Neural progenitor cell (in vitro differentiated cells): ENCODE results near the gene RHBDL3. TPM values are rescaled to one million over a fixed set of nuclear protein-coding genes. Genes with fewer than 3 reads are reported as not detected.
A peak's percentile ranks its signal among the peaks of the same experiment; 100 is the strongest.

Experiments used
- DNase-seq: peaks from one replicate; pipeline ENCODE4 v3.0.0-alpha.2; 2016; ENCODE audit warnings: low spot score
- H2AFZ ChIP-seq: fragments of 200-600 bp; sonication (generic); replicated peaks from 2 replicates; pipeline ENCODE4 v1.6.1; 2016; ENCODE audit warnings: antibody characterized with exemption
- H3F3A ChIP-seq: fragments of 200-600 bp; sonication (generic); 2 replicates; pipeline ENCODE4 v1.6.1; 2016; ENCODE audit warnings: antibody characterized with exemption, low read depth
- H3K27ac ChIP-seq: fragments of 200-600 bp; sonication (generic); 2 replicates; pipeline ENCODE4 v1.5.1; 2016; ENCODE audit warnings: mild to moderate bottlenecking
- H3K27me3 ChIP-seq: fragments of 200-600 bp; sonication (generic); 2 replicates; pipeline ENCODE4 v1.6.1; 2016; ENCODE audit warnings: mild to moderate bottlenecking, moderate library complexity
- H3K36me3 ChIP-seq: fragments of 200-600 bp; sonication (generic); 2 replicates; pipeline ENCODE4 v1.5.1; 2016
- H3K4me1 ChIP-seq: fragments of 200-600 bp; sonication (generic); 2 replicates; pipeline ENCODE4 v1.6.1; 2016; ENCODE audit warnings: mixed run types
- H3K4me2 ChIP-seq: fragments of 200-600 bp; sonication (generic); 2 replicates; pipeline ENCODE4 v1.6.1; 2016
- H3K4me3 ChIP-seq: fragments of 200-600 bp; sonication (generic); 2 replicates; pipeline ENCODE4 v1.5.1; 2016
- H3K79me2 ChIP-seq: fragments of 200-600 bp; sonication (generic); 2 replicates; pipeline ENCODE4 v1.6.1; 2016; ENCODE audit warnings: low read depth
- H3K9ac ChIP-seq: fragments of 200-600 bp; sonication (generic); 2 replicates; pipeline ENCODE4 v1.6.1; 2016
- H3K9me3 ChIP-seq: fragments of 200-600 bp; sonication (generic); 2 replicates; pipeline ENCODE4 v1.5.1; 2016; ENCODE audit warnings: low read depth
- H4K20me1 ChIP-seq: fragments of 200-600 bp; sonication (generic); 2 replicates; pipeline ENCODE4 v1.6.1; 2016; ENCODE audit warnings: low read depth
- H3K27ac Mint-ChIP-seq: 3 replicates; pipeline ENCODE4 v1.8.0; 2021; ENCODE audit warnings: mixed read lengths
- H3K27me3 Mint-ChIP-seq: 2 replicates; pipeline ENCODE4 v1.8.0; 2022; ENCODE audit warnings: low read depth, mild to moderate bottlenecking, inconsistent platforms, moderate library complexity, mixed read lengths; ENCODE audit not compliant: insufficient read depth
- H3K36me3 Mint-ChIP-seq: 3 replicates; pipeline ENCODE4 v1.8.0; 2021; ENCODE audit warnings: mixed read lengths
- H3K4me1 Mint-ChIP-seq: 3 replicates; pipeline ENCODE4 v1.8.0; 2021; ENCODE audit warnings: mixed read lengths
- H3K4me3 Mint-ChIP-seq: 3 replicates; pipeline ENCODE4 v1.8.0; 2021; ENCODE audit warnings: mild to moderate bottlenecking, moderate library complexity, mixed read lengths
- H3K9me3 Mint-ChIP-seq: 3 replicates; pipeline ENCODE4 v1.8.0; 2020; ENCODE audit warnings: mixed read lengths
- CTCF ChIP-seq: fragments of 200-600 bp; sonication (generic); IDR thresholded peaks from 2 replicates; pipeline ENCODE4 v1.5.1; 2017; ENCODE audit warnings: antibody characterized with exemption, mild to moderate bottlenecking
- EZH2 ChIP-seq: fragments of 200-600 bp; sonication (generic); IDR thresholded peaks from 2 replicates; pipeline ENCODE4 v1.6.1; 2017; ENCODE audit warnings: antibody characterized with exemption, mild to moderate bottlenecking, moderate library complexity
- EZH2phosphoT487 ChIP-seq: fragments of 200-600 bp; sonication (generic); IDR thresholded peaks from 2 replicates; pipeline ENCODE4 v1.6.1; 2017; ENCODE audit warnings: antibody characterized with exemption
- total RNA-seq: library from RNA; depleted of rRNA; stranded (reverse); fragments of >200 nt; gene quantifications from 2 replicates; pipeline ENCODE4 v1.2.3, GENCODE V29; 2015; ENCODE audit warnings: low replicate concordance

RHBDL3 gene
- total RNA-seq, 1 donor from 2014 or later, result 2.5 TPM

GRCh38 chr17:32258383-32259140 lies 7.1 kb upstream of the RHBDL3 start:
- Histone ChIP-seq H3K4me2 (peak overlapping the region; percentile 45), H4K20me1 (no peaks in the 10 kb centered on the region), H3K4me1 (peaks cover 19% of the 10 kb centered on the region), H3K79me2 (no peaks in the 10 kb centered on the region), H3K9me3 (no peaks in the 10 kb centered on the region), H3K36me3 (no peaks in the 10 kb centered on the region), H3K4me3 (no peak overlapping the region), H3K27ac (no peak overlapping the region), H3K9ac (no peak overlapping the region), H2AFZ (peak overlapping the region; percentile 38), H3K27me3 (peaks cover 3% of the 10 kb centered on the region), H3F3A (peaks cover 10% of the 10 kb centered on the region)
- H3K27me3 Mint-ChIP-seq, result peaks cover 22% of the 10 kb centered on the region
- H3K4me3 Mint-ChIP-seq, result peak overlapping the region; percentile 69
- H3K36me3 Mint-ChIP-seq, result peaks cover 2% of the 10 kb centered on the region
- no peaks in the 10 kb centered on the region for H3K9me3 Mint-ChIP-seq
- DNase-seq, result peak; percentile 37
- peaks cover 54% of the 10 kb centered on the region for H3K4me1 Mint-ChIP-seq
- peak overlapping the region; percentile 86 for H3K27ac Mint-ChIP-seq
- TF ChIP-seq EZH2, result no peak
- TF ChIP-seq CTCF, result no peak
- no peak for TF ChIP-seq EZH2phosphoT487

- Histone ChIP-seq H3K27ac (no peak overlapping the region), H3K4me3 (no peak overlapping the region), H3K9me3 (no peaks in the 10 kb centered on the region), H3K36me3 (no peaks in the 10 kb centered on the region), H3K27me3 (peaks cover 14% of the 10 kb centered on the region), H3K9ac (no peak overlapping the region), H3K79me2 (no peaks in the 10 kb centered on the region), H3K4me2 (no peak overlapping the region), H3K4me1 (peaks cover 22% of the 10 kb centered on the region), H4K20me1 (no peaks in the 10 kb centered on the region), H3F3A (peaks cover 21% of the 10 kb centered on the region), H2AFZ (no peak overlapping the region)
- H3K9me3 Mint-ChIP-seq, result no peaks in the 10 kb centered on the region
- peak overlapping the region; percentile 60 for H3K4me3 Mint-ChIP-seq
- DNase-seq, result no peak
- H3K27me3 Mint-ChIP-seq, result peaks cover 32% of the 10 kb centered on the region
- H3K4me1 Mint-ChIP-seq, result peaks cover 65% of the 10 kb centered on the region
- peaks cover 2% of the 10 kb centered on the region for H3K36me3 Mint-ChIP-seq
- peak overlapping the region; percentile 94 for H3K27ac Mint-ChIP-seq
- TF ChIP-seq CTCF (no peak), EZH2phosphoT487 (no peak), EZH2 (no peak)
Measured at GRCh38 chr17:32259586-32259985, 6.0 kb upstream of the RHBDL3 start.

GRCh38 chr17:32261417-32261736 lies 4.3 kb upstream of the RHBDL3 start:
- Histone ChIP-seq H2AFZ (no peak overlapping the region), H4K20me1 (no peaks in the 10 kb centered on the region), H3F3A (peaks cover 29% of the 10 kb centered on the region), H3K79me2 (no peaks in the 10 kb centered on the region), H3K4me3 (no peak overlapping the region), H3K9ac (no peak overlapping the region), H3K4me1 (peaks cover 30% of the 10 kb centered on the region), H3K27ac (no peak overlapping the region), H3K36me3 (no peaks in the 10 kb centered on the region), H3K4me2 (peak overlapping the region; percentile 24), H3K9me3 (no peaks in the 10 kb centered on the region), H3K27me3 (peaks cover 27% of the 10 kb centered on the region)
- peaks cover 2% of the 10 kb centered on the region for H3K36me3 Mint-ChIP-seq
- peak overlapping the region; percentile 12 for H3K27ac Mint-ChIP-seq
- H3K4me3 Mint-ChIP-seq, result no peak overlapping the region
- no peaks in the 10 kb centered on the region for H3K9me3 Mint-ChIP-seq
- DNase-seq, result no peak
- peaks cover 66% of the 10 kb centered on the region for H3K4me1 Mint-ChIP-seq
- peaks cover 39% of the 10 kb centered on the region for H3K27me3 Mint-ChIP-seq
- no peak for TF ChIP-seq EZH2
- no peak for TF ChIP-seq CTCF
- TF ChIP-seq EZH2phosphoT487, result no peak
